ENCODE data around the gene ABHD1. TPM values are rescaled to one million over a fixed set of nuclear protein-coding genes. Genes with fewer than 3 reads are reported as not detected.

The ABHD1 gene
- total and polyA plus RNA-seq, 4 donors: 0.09 to 2.0 (median 0.61) TPM

DNA sequence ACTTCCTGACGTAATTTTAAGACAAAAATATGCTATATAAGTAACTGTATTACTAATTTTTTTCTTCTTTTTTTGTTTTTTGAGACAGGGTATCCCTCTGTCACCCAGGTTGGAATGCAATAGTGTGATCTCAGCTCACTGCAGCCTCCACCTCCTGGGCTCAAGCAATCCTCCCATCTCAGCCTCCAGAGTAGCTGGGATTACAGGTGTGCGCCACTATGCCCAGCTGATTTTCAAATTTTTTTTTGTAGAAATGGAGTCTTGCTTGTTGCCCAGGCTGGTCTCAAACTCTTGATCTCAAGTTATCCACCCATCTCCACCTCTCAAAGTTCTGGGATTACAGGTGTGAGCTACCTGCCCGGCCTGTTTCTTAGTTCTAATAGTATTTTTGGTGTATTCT is 54.9 kb downstream of the ABHD1 start:
- TF ChIP-seq HNF4A (conservative IDR thresholded peaks at IDR 0.05): no peak
- no peak for TF ChIP-seq GABPA (IDR thresholded peaks at IDR 0.05 in 1 of 2, conservative IDR thresholded peaks at IDR 0.05 in 1 of 2)
- TF ChIP-seq YY1 (IDR thresholded peaks at IDR 0.05): no peak
- TF ChIP-seq, protein P1, sequence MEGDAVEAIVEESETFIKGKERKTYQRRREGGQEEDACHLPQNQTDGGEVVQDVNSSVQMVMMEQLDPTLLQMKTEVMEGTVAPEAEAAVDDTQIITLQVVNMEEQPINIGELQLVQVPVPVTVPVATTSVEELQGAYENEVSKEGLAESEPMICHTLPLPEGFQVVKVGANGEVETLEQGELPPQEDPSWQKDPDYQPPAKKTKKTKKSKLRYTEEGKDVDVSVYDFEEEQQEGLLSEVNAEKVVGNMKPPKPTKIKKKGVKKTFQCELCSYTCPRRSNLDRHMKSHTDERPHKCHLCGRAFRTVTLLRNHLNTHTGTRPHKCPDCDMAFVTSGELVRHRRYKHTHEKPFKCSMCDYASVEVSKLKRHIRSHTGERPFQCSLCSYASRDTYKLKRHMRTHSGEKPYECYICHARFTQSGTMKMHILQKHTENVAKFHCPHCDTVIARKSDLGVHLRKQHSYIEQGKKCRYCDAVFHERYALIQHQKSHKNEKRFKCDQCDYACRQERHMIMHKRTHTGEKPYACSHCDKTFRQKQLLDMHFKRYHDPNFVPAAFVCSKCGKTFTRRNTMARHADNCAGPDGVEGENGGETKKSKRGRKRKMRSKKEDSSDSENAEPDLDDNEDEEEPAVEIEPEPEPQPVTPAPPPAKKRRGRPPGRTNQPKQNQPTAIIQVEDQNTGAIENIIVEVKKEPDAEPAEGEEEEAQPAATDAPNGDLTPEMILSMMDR (IDR thresholded peaks at IDR 0.05; ENCODE audit: low read depth, low read length, missing input control): no peak
- no peak for TF ChIP-seq NR2F2 (IDR thresholded peaks at IDR 0.05)
- TF ChIP-seq HNF4G (IDR thresholded peaks at IDR 0.05): no peak
- TF ChIP-seq, protein P2, sequence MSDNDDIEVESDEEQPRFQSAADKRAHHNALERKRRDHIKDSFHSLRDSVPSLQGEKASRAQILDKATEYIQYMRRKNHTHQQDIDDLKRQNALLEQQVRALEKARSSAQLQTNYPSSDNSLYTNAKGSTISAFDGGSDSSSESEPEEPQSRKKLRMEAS (IDR thresholded peaks at IDR 0.05): no peak
- TF ChIP-seq JUND (IDR thresholded peaks at IDR 0.05): no peak
- TF ChIP-seq FOXA2 (IDR thresholded peaks at IDR 0.05): no peak
- Histone ChIP-seq H3K27ac (ENCODE audit: low read depth in 1 of 2, low read length in 2 of 2) (peak overlapping the region; percentile 92 to 97), H3K27me3 (ENCODE audit: control insufficient read depth in 4 of 4, insufficient read depth in 4 of 4, low read length in 3 of 4) (no peaks in the 10 kb centered on the region), H3K9me3 (ENCODE audit: control insufficient read depth in 4 of 4, low read length in 3 of 4) (no peaks in the 10 kb centered on the region), H3K36me3 (ENCODE audit: control insufficient read depth in 4 of 4, insufficient read depth in 3 of 4, low read depth in 1 of 4, low read length in 3 of 4) (no peaks in the 10 kb centered on the region), H3K4me1 (ENCODE audit: control insufficient read depth in 4 of 4, insufficient read depth in 4 of 4, low read length in 3 of 4) (peaks cover 10 to 23% (median 17%) of the 10 kb centered on the region in 4 donors), H3K9ac (ENCODE audit: low read depth in 1 of 2, low read length in 2 of 2) (no peak overlapping the region), H3K4me3 (ENCODE audit: low read depth in 1 of 3, low read length in 3 of 3) (no peak overlapping the region)
- no peak for DNase-seq (ENCODE audit: low spot score)
- WGBS: 93% methylated on average over 3 of the region's 3 CpGs

DNA sequence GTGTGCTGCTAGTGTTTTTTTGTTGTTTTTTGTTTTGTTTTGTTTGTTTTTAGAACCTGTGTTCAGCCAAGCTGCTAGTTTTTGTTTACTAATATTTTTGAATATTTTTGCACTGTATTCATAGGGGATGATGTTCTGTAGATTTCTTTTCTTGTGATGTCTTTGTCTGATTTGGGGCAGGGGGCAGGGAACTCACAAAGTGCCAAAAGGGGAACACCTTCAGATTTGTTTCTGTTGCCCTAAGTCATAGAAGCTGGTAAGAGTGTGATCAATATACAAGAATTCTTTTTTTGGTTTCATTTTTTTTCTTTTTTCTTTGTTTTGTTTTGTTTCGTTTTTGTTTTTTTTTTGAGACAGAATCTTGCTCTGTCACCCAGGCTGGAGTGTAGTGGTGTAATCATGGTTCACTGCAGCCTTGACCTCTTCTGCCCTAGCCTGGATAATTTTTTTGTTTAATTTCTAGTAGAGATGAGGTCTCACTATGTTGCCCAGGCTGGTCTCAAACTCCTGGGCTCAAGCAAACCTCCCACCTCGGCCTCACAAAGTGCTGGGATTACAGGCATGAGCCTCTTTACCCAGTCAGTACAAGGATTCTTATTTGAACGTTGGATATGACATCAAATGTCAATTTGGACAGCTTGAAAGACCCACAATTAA is 55.9 kb downstream of the ABHD1 start:
- Histone ChIP-seq H3K4me1 (ENCODE audit: control insufficient read depth in 4 of 4, insufficient read depth in 4 of 4, low read length in 3 of 4) (peaks cover 12 to 32% (median 17%) of the 10 kb centered on the region in 4 donors), H3K27me3 (ENCODE audit: control insufficient read depth in 4 of 4, insufficient read depth in 4 of 4, low read length in 3 of 4) (no peaks in the 10 kb centered on the region), H3K9me3 (ENCODE audit: control insufficient read depth in 4 of 4, low read length in 3 of 4) (no peaks in the 10 kb centered on the region), H3K9ac (ENCODE audit: low read depth in 1 of 2, low read length in 2 of 2) (peak overlapping the region; percentile 31 to 45), H3K27ac (ENCODE audit: low read depth in 1 of 2, low read length in 2 of 2) (peak overlapping the region; percentile 92 to 97), H3K36me3 (ENCODE audit: control insufficient read depth in 4 of 4, insufficient read depth in 3 of 4, low read depth in 1 of 4, low read length in 3 of 4) (no peaks in the 10 kb centered on the region), H3K4me3 (ENCODE audit: low read depth in 1 of 3, low read length in 3 of 3) (no peak overlapping the region)
- 30% methylated on average over 3 of the region's 3 CpGs for WGBS
- DNase-seq (ENCODE audit: low spot score): no peak
- TF ChIP-seq HNF4G (IDR thresholded peaks at IDR 0.05) (no peak), RAD21 (IDR thresholded peaks at IDR 0.05) (no peak), SP1 (IDR thresholded peaks at IDR 0.05) (peak; percentile 43), JUND (IDR thresholded peaks at IDR 0.05) (no peak), NR2F2 (IDR thresholded peaks at IDR 0.05) (peak; percentile 43), RXRA (IDR thresholded peaks at IDR 0.05) (peak; percentile 72 to 75), HNF4A (conservative IDR thresholded peaks at IDR 0.05) (peak; percentile 31 to 49), YY1 (IDR thresholded peaks at IDR 0.05) (no peak)
- TF ChIP-seq, protein P3, sequence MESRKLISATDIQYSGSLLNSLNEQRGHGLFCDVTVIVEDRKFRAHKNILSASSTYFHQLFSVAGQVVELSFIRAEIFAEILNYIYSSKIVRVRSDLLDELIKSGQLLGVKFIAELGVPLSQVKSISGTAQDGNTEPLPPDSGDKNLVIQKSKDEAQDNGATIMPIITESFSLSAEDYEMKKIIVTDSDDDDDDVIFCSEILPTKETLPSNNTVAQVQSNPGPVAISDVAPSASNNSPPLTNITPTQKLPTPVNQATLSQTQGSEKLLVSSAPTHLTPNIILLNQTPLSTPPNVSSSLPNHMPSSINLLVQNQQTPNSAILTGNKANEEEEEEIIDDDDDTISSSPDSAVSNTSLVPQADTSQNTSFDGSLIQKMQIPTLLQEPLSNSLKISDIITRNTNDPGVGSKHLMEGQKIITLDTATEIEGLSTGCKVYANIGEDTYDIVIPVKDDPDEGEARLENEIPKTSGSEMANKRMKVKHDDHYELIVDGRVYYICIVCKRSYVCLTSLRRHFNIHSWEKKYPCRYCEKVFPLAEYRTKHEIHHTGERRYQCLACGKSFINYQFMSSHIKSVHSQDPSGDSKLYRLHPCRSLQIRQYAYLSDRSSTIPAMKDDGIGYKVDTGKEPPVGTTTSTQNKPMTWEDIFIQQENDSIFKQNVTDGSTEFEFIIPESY (IDR thresholded peaks at IDR 0.05): no peak
- TF ChIP-seq, protein P4, sequence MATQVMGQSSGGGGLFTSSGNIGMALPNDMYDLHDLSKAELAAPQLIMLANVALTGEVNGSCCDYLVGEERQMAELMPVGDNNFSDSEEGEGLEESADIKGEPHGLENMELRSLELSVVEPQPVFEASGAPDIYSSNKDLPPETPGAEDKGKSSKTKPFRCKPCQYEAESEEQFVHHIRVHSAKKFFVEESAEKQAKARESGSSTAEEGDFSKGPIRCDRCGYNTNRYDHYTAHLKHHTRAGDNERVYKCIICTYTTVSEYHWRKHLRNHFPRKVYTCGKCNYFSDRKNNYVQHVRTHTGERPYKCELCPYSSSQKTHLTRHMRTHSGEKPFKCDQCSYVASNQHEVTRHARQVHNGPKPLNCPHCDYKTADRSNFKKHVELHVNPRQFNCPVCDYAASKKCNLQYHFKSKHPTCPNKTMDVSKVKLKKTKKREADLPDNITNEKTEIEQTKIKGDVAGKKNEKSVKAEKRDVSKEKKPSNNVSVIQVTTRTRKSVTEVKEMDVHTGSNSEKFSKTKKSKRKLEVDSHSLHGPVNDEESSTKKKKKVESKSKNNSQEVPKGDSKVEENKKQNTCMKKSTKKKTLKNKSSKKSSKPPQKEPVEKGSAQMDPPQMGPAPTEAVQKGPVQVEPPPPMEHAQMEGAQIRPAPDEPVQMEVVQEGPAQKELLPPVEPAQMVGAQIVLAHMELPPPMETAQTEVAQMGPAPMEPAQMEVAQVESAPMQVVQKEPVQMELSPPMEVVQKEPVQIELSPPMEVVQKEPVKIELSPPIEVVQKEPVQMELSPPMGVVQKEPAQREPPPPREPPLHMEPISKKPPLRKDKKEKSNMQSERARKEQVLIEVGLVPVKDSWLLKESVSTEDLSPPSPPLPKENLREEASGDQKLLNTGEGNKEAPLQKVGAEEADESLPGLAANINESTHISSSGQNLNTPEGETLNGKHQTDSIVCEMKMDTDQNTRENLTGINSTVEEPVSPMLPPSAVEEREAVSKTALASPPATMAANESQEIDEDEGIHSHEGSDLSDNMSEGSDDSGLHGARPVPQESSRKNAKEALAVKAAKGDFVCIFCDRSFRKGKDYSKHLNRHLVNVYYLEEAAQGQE (IDR thresholded peaks at IDR 0.05): no peak
- TF ChIP-seq, protein P1 (IDR thresholded peaks at IDR 0.05; ENCODE audit: low read depth, low read length, missing input control): no peak
- TF ChIP-seq, protein P5, sequence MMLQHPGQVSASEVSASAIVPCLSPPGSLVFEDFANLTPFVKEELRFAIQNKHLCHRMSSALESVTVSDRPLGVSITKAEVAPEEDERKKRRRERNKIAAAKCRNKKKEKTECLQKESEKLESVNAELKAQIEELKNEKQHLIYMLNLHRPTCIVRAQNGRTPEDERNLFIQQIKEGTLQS (IDR thresholded peaks at IDR 0.05): no peak
